H7 (cell line): ENCODE measurements around the gene FAM110D. TPM values are rescaled to one million over a fixed set of nuclear protein-coding genes. Genes with fewer than 3 reads are reported as not detected.

Experiments
- DNase-seq: peaks from one replicate; pipeline ENCODE4 v3.0.0; 2012
- H3K27me3 ChIP-seq: 2 replicates; pipeline ENCODE4 v1.6.0; 2011; ENCODE audit warnings: mild to moderate bottlenecking, low read length; ENCODE audit not compliant: control insufficient read depth, insufficient read depth
- H3K36me3 ChIP-seq: replicated peaks from 2 replicates; pipeline ENCODE4 v1.5.1; 2011; ENCODE audit warnings: low read length; ENCODE audit not compliant: control insufficient read depth, insufficient read depth
- H3K4me3 ChIP-seq: 2 replicates; pipeline ENCODE4 v1.5.1; 2011; ENCODE audit warnings: low read depth, mild to moderate bottlenecking, control low read depth, low read length, moderate library complexity; ENCODE audit not compliant: insufficient read depth
- total RNA-seq: library from RNA; depleted of rRNA; stranded (reverse); fragments of >200 nt; shearing (Covaris generic); gene quantifications from 2 replicates; pipeline ENCODE4 v1.2.3, GENCODE V29; 2014; rRNA removed

FAM110D gene
- 1.00 and 2.7 TPM in 2 replicates for total RNA-seq

DNA sequence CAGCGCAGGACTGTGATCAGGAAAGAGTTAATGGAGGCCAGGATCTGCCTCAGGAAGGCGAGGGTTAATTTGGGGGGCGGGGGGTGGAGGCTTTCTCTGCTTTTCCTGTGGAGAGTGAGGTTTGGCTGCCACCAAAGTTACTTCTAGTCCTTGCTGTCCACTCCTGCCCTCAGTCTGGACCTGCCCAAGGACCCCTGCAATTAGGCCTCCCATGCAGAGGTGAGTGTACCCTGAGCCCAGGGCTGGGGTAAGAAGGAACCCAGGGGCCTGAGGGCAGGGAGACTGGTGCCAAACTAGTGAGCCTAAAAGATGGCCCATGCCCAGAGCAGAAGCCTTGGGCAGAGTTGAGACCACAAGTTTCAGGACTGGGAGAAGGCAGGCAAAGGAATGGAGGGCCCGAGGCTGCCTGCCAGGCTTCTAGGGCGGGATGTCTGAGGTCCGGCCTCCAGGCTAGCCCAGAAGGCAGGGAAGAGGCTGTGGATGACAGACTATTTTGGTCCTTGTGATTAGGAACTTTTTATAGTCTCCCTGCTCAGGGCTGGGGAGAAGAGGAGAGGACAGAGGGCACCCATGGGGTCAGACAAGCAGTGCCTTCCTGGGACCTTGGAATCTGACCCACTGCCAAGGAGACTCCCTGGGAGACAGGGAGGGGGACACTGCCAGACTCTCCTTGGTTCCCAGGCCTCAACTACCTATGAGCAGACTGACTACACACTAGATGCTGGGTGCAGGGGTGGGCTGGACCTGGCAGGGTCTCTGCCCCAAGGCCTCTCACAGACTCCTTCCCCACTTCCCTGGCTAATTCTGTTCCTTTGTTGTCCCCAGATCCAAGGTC, at the start of gene FAM110D:
Gene FAM110D, plus strand, starts transcription at position 172 of the 835 bp plus-strand sequence. CDS start 2,213 bp downstream, outside the sequence.
- H3K27me3 ChIP-seq: peaks cover 73% of the 10 kb centered on the region
- peak; percentile 60 for DNase-seq
- H3K36me3 ChIP-seq: no peaks in the 10 kb centered on the region
- H3K4me3 ChIP-seq: peak within 1 kb of the TSS; percentile 19

DNA sequence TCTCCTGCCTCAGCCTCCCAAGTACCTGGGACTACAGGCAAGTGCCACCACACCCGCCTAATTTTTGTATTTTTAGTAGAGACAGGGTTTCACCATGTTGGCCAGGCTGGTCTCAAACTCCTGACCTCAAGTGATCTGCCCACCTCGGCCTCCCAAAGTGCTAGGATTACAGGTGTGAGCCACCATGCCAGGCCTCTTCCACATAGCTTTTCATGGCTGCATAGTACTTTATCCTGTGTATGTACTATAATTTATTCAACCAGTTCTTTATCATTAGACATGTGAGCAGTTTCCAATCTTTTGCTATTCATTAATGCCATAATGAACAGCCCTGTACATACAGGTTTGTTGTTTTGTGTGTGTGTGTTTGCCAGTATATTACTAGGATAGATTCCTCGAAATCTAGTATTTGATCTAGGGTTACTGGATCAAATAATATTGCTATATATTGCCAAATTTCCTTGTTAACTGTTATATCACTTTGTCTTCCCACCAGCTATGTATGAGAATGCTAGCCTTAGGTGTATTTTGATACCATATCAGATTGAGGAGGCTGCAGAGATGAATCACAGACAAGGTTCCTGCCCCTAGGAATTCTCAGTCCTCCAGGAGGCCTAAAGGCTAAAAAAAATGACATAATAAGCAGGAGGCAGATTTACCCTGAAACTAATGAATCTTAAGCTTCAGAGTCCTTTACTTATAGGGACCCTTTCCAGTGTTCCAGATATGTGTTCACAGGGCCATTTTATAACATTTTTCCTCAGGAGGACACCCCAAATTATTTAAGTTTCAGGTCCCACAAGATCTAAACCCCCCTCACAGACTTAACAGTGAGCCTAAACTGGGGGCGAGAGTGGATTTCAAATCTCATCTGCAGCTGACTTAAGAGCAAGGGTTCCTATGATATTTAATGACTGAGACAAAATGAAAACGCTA, 49.4 kb upstream of the FAM110D start:
- Histone ChIP-seq H3K4me3 (no peak overlapping the region), H3K36me3 (no peaks in the 10 kb centered on the region; the same call in 1 of the 2 replicates), H3K27me3 (peaks cover 11% of the 10 kb centered on the region)
- DNase-seq: no peak

DNA sequence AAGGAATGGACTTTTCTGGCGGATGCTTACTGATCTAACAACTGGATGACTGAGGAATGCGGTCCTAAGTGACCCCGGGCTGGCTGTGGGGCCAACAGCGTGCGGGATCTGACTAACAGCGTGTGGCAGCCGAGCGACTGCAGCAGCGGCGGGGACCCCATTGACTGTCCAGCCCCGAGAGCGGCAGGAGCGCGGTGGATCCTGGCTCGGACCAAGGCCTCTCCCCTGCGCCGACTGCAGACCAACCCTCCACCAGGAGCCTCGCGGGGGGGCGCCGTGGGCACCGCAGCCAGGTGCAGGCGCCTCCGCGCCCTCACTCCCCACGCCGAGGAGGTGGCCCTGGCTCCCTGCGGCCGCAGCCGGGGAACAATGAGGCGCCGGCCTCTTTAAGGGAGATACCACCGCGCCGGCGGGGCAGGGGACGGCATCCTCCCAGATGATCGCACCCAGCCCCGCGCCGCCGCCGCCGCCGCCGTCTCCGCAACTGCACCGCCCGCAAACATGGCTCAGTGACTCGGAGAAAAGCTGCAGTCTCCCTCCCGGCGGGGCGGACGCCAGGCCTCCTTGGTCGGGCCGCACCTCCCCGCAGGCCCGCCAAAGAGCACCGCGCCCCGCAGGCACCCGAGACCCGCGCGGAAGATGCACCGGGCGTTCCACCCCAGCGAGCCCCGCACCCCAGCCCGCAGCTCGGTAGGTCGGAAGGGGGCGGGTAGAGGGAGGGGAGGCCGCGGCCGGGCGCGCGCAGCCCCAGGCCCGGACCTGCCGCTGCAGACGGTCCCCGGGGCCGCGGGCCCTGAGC, 47.9 kb upstream of the FAM110D start:
- Histone ChIP-seq H3K4me3 (peak overlapping the region; percentile 98), H3K36me3 (no peaks in the 10 kb centered on the region; the same call in 1 of the 2 replicates), H3K27me3 (peaks cover 11% of the 10 kb centered on the region)
- peak; percentile 93 for DNase-seq

GRCh38 chr1:26111530-26112406, 47.1 kb upstream of the FAM110D start, which contains the start of gene PDIK1L:
TSS of gene PDIK1L (plus strand) at chr1:26111824. CDS start at chr1:26114309, 2,485 bp downstream.
- Histone ChIP-seq H3K4me3 (peak within 1 kb of the TSS; percentile 98), H3K27me3 (peaks cover 11% of the 10 kb centered on the region), H3K36me3 (no peaks in the 10 kb centered on the region; the same call in 1 of the 2 replicates)
- DNase-seq: peak; percentile 96

- H3K4me3 ChIP-seq: peak overlapping the region; percentile 98
- no peak for DNase-seq
- H3K36me3 ChIP-seq: no peaks in the 10 kb centered on the region; the same call in 1 of the 2 replicates
- peaks cover 11% of the 10 kb centered on the region for H3K27me3 ChIP-seq
Measured at GRCh38 chr1:26112407-26112775, 46.5 kb upstream of the FAM110D start.

GRCh38 chr1:26114165-26114927, 44.5 kb upstream of the FAM110D start:
- Histone ChIP-seq H3K4me3 (no peak overlapping the region), H3K27me3 (peaks cover 11% of the 10 kb centered on the region), H3K36me3 (no peaks in the 10 kb centered on the region; the same call in 1 of the 2 replicates)
- DNase-seq: no peak

- Histone ChIP-seq H3K36me3 (peaks cover 2% of the 10 kb centered on the region; the same call in 1 of the 2 replicates), H3K4me3 (no peak overlapping the region), H3K27me3 (no peaks in the 10 kb centered on the region)
- no peak for DNase-seq
Measured at GRCh38 chr1:26119892-26120608, 38.8 kb upstream of the FAM110D start.

GRCh38 chr1:26121854-26122773, 36.8 kb upstream of the FAM110D start:
- H3K4me3 ChIP-seq: no peak overlapping the region
- no peak for DNase-seq
- H3K36me3 ChIP-seq: peaks cover 2% of the 10 kb centered on the region; the same call in 1 of the 2 replicates
- no peaks in the 10 kb centered on the region for H3K27me3 ChIP-seq

GRCh38 chr1:26122988-26123973, 35.6 kb upstream of the FAM110D start:
- no peak for DNase-seq
- no peaks in the 10 kb centered on the region for H3K27me3 ChIP-seq
- no peak overlapping the region for H3K4me3 ChIP-seq
- peaks cover 2% of the 10 kb centered on the region; the same call in 1 of the 2 replicates for H3K36me3 ChIP-seq

DNA sequence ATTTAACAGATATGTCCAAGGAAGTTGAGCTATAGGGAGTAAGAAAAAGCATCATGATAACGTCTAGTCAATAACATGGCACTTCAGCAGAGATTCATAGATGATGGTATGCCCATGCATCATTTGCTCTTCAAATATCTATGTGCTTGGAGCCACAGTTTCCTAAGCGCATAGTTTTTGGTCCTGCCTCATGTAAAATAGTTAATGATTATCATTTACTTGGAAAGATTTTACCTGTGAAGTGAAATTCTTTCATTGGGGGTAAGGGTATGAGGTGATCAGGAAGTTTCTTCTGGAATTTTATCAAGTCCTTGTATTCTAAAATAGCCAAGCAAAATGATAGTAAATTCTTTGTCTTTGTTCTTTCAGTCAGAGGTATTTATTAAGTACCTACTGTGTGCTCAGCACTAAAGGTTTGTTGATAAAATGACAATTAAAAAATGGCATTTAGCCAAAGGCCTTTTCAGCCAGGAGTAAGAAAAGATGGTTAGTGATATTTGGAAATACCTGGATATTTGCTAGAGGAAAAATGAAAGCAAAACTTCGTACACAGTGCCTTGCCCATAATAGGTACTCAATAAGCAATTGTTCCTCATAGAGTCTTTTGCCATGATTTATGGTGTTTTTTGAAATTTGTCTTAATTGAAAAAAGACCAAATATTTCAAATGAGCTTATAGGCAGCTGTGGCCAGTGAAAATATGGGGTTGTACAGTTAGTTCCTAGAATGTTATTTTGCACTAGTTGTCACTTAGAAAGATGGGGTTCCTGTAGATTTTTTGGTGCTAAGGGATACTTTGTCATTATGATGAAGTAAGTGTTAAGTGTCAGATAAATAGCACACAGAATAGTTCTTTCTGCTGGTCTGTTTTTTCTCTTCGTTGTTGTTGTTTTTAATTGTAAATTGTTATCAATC, 34.2 kb upstream of the FAM110D start:
- Histone ChIP-seq H3K36me3 (peaks cover 2% of the 10 kb centered on the region; the same call in 1 of the 2 replicates), H3K27me3 (no peaks in the 10 kb centered on the region), H3K4me3 (no peak overlapping the region)
- DNase-seq: no peak
